Uterus (tissue), 2 donors: ENCODE measurements around the gene CUL4B.

Source experiments
- POLR2A ChIP-seq, 2 donors: fragments of 450-650 bp; IDR thresholded peaks; one replicate each; pipeline ENCODE4 v1.6.1; 2016; ENCODE audit warnings: antibody characterized with exemption in 2 of 2, mild to moderate bottlenecking in 1 of 2, moderate library complexity in 1 of 2
- TF ChIP-seq, protein P1 (sequence below), 4 experiments: fragments of 200-600 bp in 2 of 4; fragments of 450-650 bp in 2 of 4; sonication (generic) in 2 of 4; IDR thresholded peaks; one replicate each; pipeline ENCODE4 v1.5.1; 2016 to 2019; ENCODE audit warnings: antibody characterized with exemption in 4 of 4, mild to moderate bottlenecking in 2 of 4, moderate library complexity in 1 of 4

DNA sequence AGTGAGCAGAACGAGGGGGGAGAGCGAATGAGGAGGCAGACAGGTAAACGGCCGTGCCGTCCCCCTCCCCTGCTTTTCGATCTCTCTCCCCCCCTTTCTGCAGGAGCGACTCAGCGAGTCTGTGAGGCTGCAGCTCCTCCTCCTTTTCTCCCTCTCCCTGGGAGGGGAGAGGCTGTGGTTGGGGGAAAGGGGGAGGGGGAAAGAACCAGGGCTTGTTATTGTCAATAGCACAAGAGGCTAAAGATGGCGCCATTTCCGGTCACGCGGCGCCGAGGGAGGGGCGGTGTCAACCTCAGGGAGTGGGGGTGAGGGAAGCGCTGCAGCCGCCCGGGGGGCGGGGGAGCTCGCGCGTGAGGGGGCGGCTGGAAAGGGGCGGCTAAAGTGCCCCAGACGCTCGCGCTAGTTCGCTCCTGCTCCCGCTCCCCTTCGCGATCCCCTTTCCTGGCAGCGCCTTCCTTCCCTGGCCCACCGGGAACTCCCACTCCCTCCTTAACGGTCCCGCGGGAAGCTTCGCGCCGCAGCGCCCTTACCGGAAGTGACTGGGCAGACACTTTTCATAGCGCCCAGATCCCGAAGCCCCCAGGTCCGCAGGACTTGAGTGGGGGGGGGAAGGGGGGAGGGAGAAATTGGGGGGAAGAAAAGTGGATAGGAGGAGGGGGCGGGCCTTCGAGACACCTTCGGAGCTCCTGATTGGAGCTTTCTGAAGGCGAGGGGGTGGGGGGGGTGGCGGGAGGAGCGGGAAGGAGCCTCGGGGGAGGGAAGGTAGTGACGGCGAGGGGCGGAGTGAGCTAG is at the start of gene CUL4B:
- TF ChIP-seq, protein P1, sequence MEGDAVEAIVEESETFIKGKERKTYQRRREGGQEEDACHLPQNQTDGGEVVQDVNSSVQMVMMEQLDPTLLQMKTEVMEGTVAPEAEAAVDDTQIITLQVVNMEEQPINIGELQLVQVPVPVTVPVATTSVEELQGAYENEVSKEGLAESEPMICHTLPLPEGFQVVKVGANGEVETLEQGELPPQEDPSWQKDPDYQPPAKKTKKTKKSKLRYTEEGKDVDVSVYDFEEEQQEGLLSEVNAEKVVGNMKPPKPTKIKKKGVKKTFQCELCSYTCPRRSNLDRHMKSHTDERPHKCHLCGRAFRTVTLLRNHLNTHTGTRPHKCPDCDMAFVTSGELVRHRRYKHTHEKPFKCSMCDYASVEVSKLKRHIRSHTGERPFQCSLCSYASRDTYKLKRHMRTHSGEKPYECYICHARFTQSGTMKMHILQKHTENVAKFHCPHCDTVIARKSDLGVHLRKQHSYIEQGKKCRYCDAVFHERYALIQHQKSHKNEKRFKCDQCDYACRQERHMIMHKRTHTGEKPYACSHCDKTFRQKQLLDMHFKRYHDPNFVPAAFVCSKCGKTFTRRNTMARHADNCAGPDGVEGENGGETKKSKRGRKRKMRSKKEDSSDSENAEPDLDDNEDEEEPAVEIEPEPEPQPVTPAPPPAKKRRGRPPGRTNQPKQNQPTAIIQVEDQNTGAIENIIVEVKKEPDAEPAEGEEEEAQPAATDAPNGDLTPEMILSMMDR (IDR thresholded peaks at IDR 0.05), result no peak
- peak; percentile 54 to 55 for TF ChIP-seq POLR2A (IDR thresholded peaks at IDR 0.05)
